GM18873 (cell line): ENCODE results near the gene TMEM168.

Experiments
- ATAC-seq: cut with Tn5 transposase; IDR thresholded peaks from one replicate; pipeline ENCODE4 v1.9.1; 2021; ENCODE audit warnings: mild to moderate bottlenecking, moderate library complexity, moderate number of reproducible peaks; ENCODE audit not compliant: unreplicated experiment, low FRiP score

Gene TMEM168

DNA sequence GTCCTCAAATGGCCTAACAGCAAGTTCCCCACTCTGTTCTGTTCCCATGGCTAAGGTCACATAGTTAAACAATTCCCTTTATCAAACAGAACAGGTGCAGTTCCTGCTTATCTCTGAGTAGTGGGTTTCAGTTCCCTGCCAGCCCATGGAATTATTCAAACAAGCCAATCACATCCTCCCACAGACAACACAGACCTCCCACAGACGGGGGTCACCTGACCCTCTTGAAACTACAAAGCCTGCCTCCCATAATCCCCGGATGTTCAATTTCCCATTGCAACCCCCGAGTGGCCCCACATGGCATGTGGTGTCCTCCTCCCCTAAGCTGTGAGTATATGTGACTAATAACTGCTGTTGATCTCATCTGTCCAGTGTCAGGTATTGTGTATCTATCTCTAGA is 64.1 kb downstream of the TMEM168 start:
- no peak for ATAC-seq

DNA sequence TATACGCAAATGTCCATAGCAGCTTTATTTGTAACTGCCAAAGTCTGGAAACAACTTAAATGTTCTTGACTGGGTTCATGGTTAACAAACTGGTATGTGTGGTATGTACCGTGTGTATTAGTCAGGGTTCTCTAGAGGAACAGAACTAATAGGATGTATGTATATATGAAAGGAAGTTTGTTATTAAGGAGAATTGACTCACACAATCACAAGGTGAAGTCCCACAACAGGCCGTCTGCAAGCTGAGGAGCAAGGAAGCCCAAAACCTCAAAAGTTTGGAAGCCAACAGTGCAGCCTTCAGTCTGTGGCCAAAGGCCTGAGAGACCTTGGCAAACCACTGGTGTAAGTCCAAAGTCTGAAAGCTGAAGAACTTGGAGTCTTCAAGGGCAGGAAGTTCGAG is 66.8 kb downstream of the TMEM168 start:
- ATAC-seq: no peak

GRCh38 chr7:112721366-112721765 is 68.8 kb downstream of the TMEM168 start:
- no peak for ATAC-seq

DNA sequence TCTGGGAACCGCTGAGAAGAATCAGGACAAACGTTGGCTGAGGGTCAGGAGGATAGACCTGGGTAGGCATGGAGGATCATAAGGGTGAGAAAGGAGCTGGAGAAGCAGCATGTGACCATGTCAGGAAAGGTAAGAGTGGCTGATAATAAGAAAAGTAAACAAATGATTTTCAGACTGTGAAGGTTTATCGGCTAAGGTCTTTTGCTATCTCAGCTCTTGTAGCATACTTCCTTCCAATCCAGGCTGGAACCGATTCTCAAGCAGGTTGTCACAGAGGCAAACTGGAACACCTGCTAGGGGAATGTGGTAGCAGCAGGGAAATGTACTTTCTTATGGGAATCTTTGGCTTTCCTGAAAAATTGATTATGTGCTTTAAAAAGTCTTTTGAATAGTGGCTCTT is 74.7 kb downstream of the TMEM168 start:
- ATAC-seq: no peak

GRCh38 chr7:112714917-112715316 is 75.3 kb downstream of the TMEM168 start:
- no peak for ATAC-seq
